Testis (tissue), 2 donors: ENCODE results near the gene SLC44A1.

Experiments
- CTCF ChIP-seq, 3 experiments: fragments of 450-650 bp in 2 of 3; fragments of 200-600 bp in 1 of 3; sonication (generic) in 1 of 3; IDR thresholded peaks; one replicate each; pipeline ENCODE4 v1.5.1; 2016 to 2019; ENCODE audit warnings: antibody characterized with exemption in 3 of 3, mild to moderate bottlenecking in 2 of 3, moderate library complexity in 1 of 3
- POLR2A ChIP-seq: fragments of 450-650 bp; IDR thresholded peaks from one replicate; pipeline ENCODE4 v1.6.1; 2017; ENCODE audit warnings: antibody characterized with exemption, mild to moderate bottlenecking, moderate library complexity

GRCh38 chr9:105415662-105415980 is 171.2 kb downstream of the SLC44A1 start:
- TF ChIP-seq POLR2A (no peak), CTCF (IDR thresholded peaks at IDR 0.05) (no peak)
